ENCODE data around the gene AP4M1.
A peak's percentile ranks its signal among the peaks of the same experiment; 100 is the strongest.
"Not testable (repeated sequence)": the region's sequence is repeated elsewhere in the genome, so short reads cannot be mapped to it uniquely, and the experiment has no call there.

The AP4M1 gene

GRCh38 chr7:100146350-100146749 is 44.9 kb downstream of the AP4M1 start:
- not testable (repeated sequence) for H3K4me2 ChIP-seq (ENCODE audit: low read length); H3K4me1 ChIP-seq (ENCODE audit: control insufficient read depth, insufficient read depth, low read length); H3K9ac ChIP-seq (ENCODE audit: low read depth, low read length); H3K27me3 ChIP-seq (ENCODE audit: control insufficient read depth, insufficient read depth, low read length); H3K9me3 ChIP-seq (replicated peaks; ENCODE audit: low read length); H3K4me3 ChIP-seq (ENCODE audit: low read length); H3K36me3 ChIP-seq (ENCODE audit: insufficient read depth, low read length)

GRCh38 chr7:100147278-100147677 is 45.8 kb downstream of the AP4M1 start:
- no peaks in the 10 kb centered on the region for H3K36me3 ChIP-seq (ENCODE audit: insufficient read depth, low read length)
- no peaks in the 10 kb centered on the region for H3K9me3 ChIP-seq (replicated peaks; ENCODE audit: low read length)
- H3K4me2 ChIP-seq (ENCODE audit: low read length): no peak overlapping the region
- peaks cover 5% of the 10 kb centered on the region for H3K27me3 ChIP-seq (ENCODE audit: control insufficient read depth, insufficient read depth, low read length)
- no peak overlapping the region for H3K9ac ChIP-seq (ENCODE audit: low read depth, low read length)
- peaks cover 7% of the 10 kb centered on the region for H3K4me1 ChIP-seq (ENCODE audit: control insufficient read depth, insufficient read depth, low read length)
- no peak overlapping the region for H3K4me3 ChIP-seq (ENCODE audit: low read length)

- Histone ChIP-seq H3K9me3 (replicated peaks; ENCODE audit: low read length) (no peaks in the 10 kb centered on the region), H3K9ac (ENCODE audit: low read depth, low read length) (peak overlapping the region; percentile 64), H3K4me3 (ENCODE audit: low read length) (peak overlapping the region; percentile 65), H3K4me2 (ENCODE audit: low read length) (peak overlapping the region; percentile 86), H3K4me1 (ENCODE audit: control insufficient read depth, insufficient read depth, low read length) (peaks cover 7% of the 10 kb centered on the region), H3K27me3 (ENCODE audit: control insufficient read depth, insufficient read depth, low read length) (no peaks in the 10 kb centered on the region), H3K36me3 (ENCODE audit: insufficient read depth, low read length) (peaks cover 2% of the 10 kb centered on the region)
Observed at GRCh38 chr7:100148225-100148558, 46.7 kb downstream of the AP4M1 start.

GRCh38 chr7:100148559-100149328 is 47.3 kb downstream of the AP4M1 start, which contains the start of gene LAMTOR4:
Gene LAMTOR4, plus strand, starts transcription at chr7:100148918. Its CDS starts 55 bp downstream, at chr7:100148973.
- H3K36me3 ChIP-seq (ENCODE audit: insufficient read depth, low read length): peaks cover 7% of the 10 kb centered on the region
- peak within 1 kb of the TSS; percentile 96 for H3K9ac ChIP-seq (ENCODE audit: low read depth, low read length)
- peak within 1 kb of the TSS; percentile 94 for H3K4me3 ChIP-seq (ENCODE audit: low read length)
- H3K27me3 ChIP-seq (ENCODE audit: control insufficient read depth, insufficient read depth, low read length): no peaks in the 10 kb centered on the region
- no peaks in the 10 kb centered on the region for H3K9me3 ChIP-seq (replicated peaks; ENCODE audit: low read length)
- peaks cover 7% of the 10 kb centered on the region for H3K4me1 ChIP-seq (ENCODE audit: control insufficient read depth, insufficient read depth, low read length)
- peak within 1 kb of the TSS; percentile 99 for H3K4me2 ChIP-seq (ENCODE audit: low read length)

GRCh38 chr7:100152404-100152803 is 51.0 kb downstream of the AP4M1 start:
- no peak overlapping the region for H3K4me3 ChIP-seq (ENCODE audit: low read length)
- no peaks in the 10 kb centered on the region for H3K27me3 ChIP-seq (ENCODE audit: control insufficient read depth, insufficient read depth, low read length)
- no peaks in the 10 kb centered on the region for H3K9me3 ChIP-seq (replicated peaks; ENCODE audit: low read length)
- H3K9ac ChIP-seq (ENCODE audit: low read depth, low read length): no peak overlapping the region
- no peak overlapping the region for H3K4me2 ChIP-seq (ENCODE audit: low read length)
- H3K4me1 ChIP-seq (ENCODE audit: control insufficient read depth, insufficient read depth, low read length): peaks cover 13% of the 10 kb centered on the region
- peaks cover 40% of the 10 kb centered on the region for H3K36me3 ChIP-seq (ENCODE audit: insufficient read depth, low read length)

- Histone ChIP-seq H3K9me3 (replicated peaks; ENCODE audit: low read length) (no peaks in the 10 kb centered on the region), H3K9ac (ENCODE audit: low read depth, low read length) (no peak overlapping the region), H3K36me3 (ENCODE audit: insufficient read depth, low read length) (peaks cover 40% of the 10 kb centered on the region), H3K4me3 (ENCODE audit: low read length) (no peak overlapping the region), H3K4me1 (ENCODE audit: control insufficient read depth, insufficient read depth, low read length) (peaks cover 18% of the 10 kb centered on the region), H3K4me2 (ENCODE audit: low read length) (no peak overlapping the region), H3K27me3 (ENCODE audit: control insufficient read depth, insufficient read depth, low read length) (no peaks in the 10 kb centered on the region)
Observed at GRCh38 chr7:100152937-100153666, 51.7 kb downstream of the AP4M1 start.

- H3K36me3 ChIP-seq (ENCODE audit: insufficient read depth, low read length): peaks cover 40% of the 10 kb centered on the region
- peaks cover 19% of the 10 kb centered on the region for H3K4me1 ChIP-seq (ENCODE audit: control insufficient read depth, insufficient read depth, low read length)
- no peak overlapping the region for H3K9ac ChIP-seq (ENCODE audit: low read depth, low read length)
- H3K4me2 ChIP-seq (ENCODE audit: low read length): no peak overlapping the region
- no peaks in the 10 kb centered on the region for H3K27me3 ChIP-seq (ENCODE audit: control insufficient read depth, insufficient read depth, low read length)
- no peaks in the 10 kb centered on the region for H3K9me3 ChIP-seq (replicated peaks; ENCODE audit: low read length)
- H3K4me3 ChIP-seq (ENCODE audit: low read length): no peak overlapping the region
Observed at GRCh38 chr7:100153708-100154535, 52.5 kb downstream of the AP4M1 start.

GRCh38 chr7:100154651-100155491 is 53.4 kb downstream of the AP4M1 start:
- H3K4me1 ChIP-seq (ENCODE audit: control insufficient read depth, insufficient read depth, low read length): peaks cover 22% of the 10 kb centered on the region
- H3K9ac ChIP-seq (ENCODE audit: low read depth, low read length): no peak overlapping the region
- no peak overlapping the region for H3K4me2 ChIP-seq (ENCODE audit: low read length)
- no peaks in the 10 kb centered on the region for H3K27me3 ChIP-seq (ENCODE audit: control insufficient read depth, insufficient read depth, low read length)
- no peaks in the 10 kb centered on the region for H3K9me3 ChIP-seq (replicated peaks; ENCODE audit: low read length)
- peaks cover 40% of the 10 kb centered on the region for H3K36me3 ChIP-seq (ENCODE audit: insufficient read depth, low read length)
- no peak overlapping the region for H3K4me3 ChIP-seq (ENCODE audit: low read length)

- Histone ChIP-seq H3K9me3 (replicated peaks; ENCODE audit: low read length) (no peaks in the 10 kb centered on the region), H3K4me2 (ENCODE audit: low read length) (no peak overlapping the region), H3K4me1 (ENCODE audit: control insufficient read depth, insufficient read depth, low read length) (peaks cover 17% of the 10 kb centered on the region), H3K27me3 (ENCODE audit: control insufficient read depth, insufficient read depth, low read length) (no peaks in the 10 kb centered on the region), H3K4me3 (ENCODE audit: low read length) (no peak overlapping the region), H3K36me3 (ENCODE audit: insufficient read depth, low read length) (peaks cover 40% of the 10 kb centered on the region), H3K9ac (ENCODE audit: low read depth, low read length) (no peak overlapping the region)
Observed at GRCh38 chr7:100155553-100156317, 54.3 kb downstream of the AP4M1 start.

GRCh38 chr7:100156331-100157068 is 55.1 kb downstream of the AP4M1 start:
- peaks cover 40% of the 10 kb centered on the region for H3K36me3 ChIP-seq (ENCODE audit: insufficient read depth, low read length)
- no peak overlapping the region for H3K9ac ChIP-seq (ENCODE audit: low read depth, low read length)
- peaks cover 17% of the 10 kb centered on the region for H3K4me1 ChIP-seq (ENCODE audit: control insufficient read depth, insufficient read depth, low read length)
- H3K27me3 ChIP-seq (ENCODE audit: control insufficient read depth, insufficient read depth, low read length): no peaks in the 10 kb centered on the region
- H3K9me3 ChIP-seq (replicated peaks; ENCODE audit: low read length): no peaks in the 10 kb centered on the region
- H3K4me2 ChIP-seq (ENCODE audit: low read length): peak overlapping the region; percentile 92
- H3K4me3 ChIP-seq (ENCODE audit: low read length): no peak overlapping the region

All from skeletal muscle satellite cell (primary cell).